GM23248 (cell line): ENCODE results near the gene ADGRL3.
"Not testable (repeated sequence)": the region's sequence is repeated elsewhere in the genome, so short reads cannot be mapped to it uniquely, and the experiment has no call there.

Experiments
- EZH2 ChIP-seq: fragments of 200-600 bp; sonication (generic); IDR thresholded peaks from 2 replicates; pipeline ENCODE4 v1.6.1; 2018; ENCODE audit warnings: antibody characterized with exemption, mild to moderate bottlenecking; ENCODE audit not compliant: insufficient read depth, poor library complexity, severe bottlenecking
- EZH2phosphoT487 ChIP-seq: fragments of 200-600 bp; sonication (generic); IDR thresholded peaks from 2 replicates; pipeline ENCODE4 v1.6.1; 2018; ENCODE audit warnings: antibody characterized with exemption, moderate library complexity, mild to moderate bottlenecking, low read depth; ENCODE audit not compliant: insufficient read depth

GRCh38 chr4:61759885-61760284, 559.8 kb downstream of the ADGRL3 start:
- not testable (repeated sequence) for TF ChIP-seq EZH2, EZH2phosphoT487
